Body of pancreas (tissue), 4 donors: ENCODE measurements around the gene FHL5. TPM values are rescaled to one million over a fixed set of nuclear protein-coding genes. Genes with fewer than 3 reads are reported as not detected.

Experiments used
- ATAC-seq: fragments of 150-250 bp; one replicate; pipeline ENCODE4 v1.9.1; 2016
- DNase-seq, 4 donors: peaks; one replicate each; pipeline ENCODE4 v3.0.0-alpha.2; 2019
- H3K27ac ChIP-seq, 4 donors: fragments of 200-600 bp; sonication (generic); 1 replicate in 3 of 4; 2 replicates in 1 of 4; pipeline versions ENCODE4 v1.5.1 to v1.6.1; 2016 to 2019; ENCODE audit warnings: mild to moderate bottlenecking in 1 of 4, mixed read lengths in 1 of 4, moderate library complexity in 1 of 4
- H3K27me3 ChIP-seq, 2 donors: fragments of 200-600 bp; sonication (generic); one replicate each; pipeline ENCODE4 v1.6.0; 2016; ENCODE audit warnings: mild to moderate bottlenecking in 1 of 2
- H3K36me3 ChIP-seq, 2 donors: fragments of 200-600 bp; sonication (generic); replicated peaks in 1 of 2; 2 replicates each; pipeline ENCODE4 v1.5.1; 2016; ENCODE audit warnings: low read depth in 2 of 2; ENCODE audit not compliant: insufficient read depth in 1 of 2
- H3K4me1 ChIP-seq: fragments of 200-600 bp; sonication (generic); one replicate; pipeline ENCODE4 v1.6.0; 2016
- H3K4me3 ChIP-seq, 2 donors: fragments of 200-600 bp; sonication (generic); 1 replicate in 1 of 2; 2 replicates in 1 of 2; pipeline ENCODE4 v1.5.1; 2016 to 2019
- H3K9me3 ChIP-seq, 3 donors: fragments of 200-600 bp; sonication (generic); 1 replicate in 2 of 3; 2 replicates in 1 of 3; pipeline ENCODE4 v1.5.1; 2016
- POLR2A ChIP-seq, 3 donors: fragments of 450-650 bp; IDR thresholded peaks; one replicate each; pipeline ENCODE4 v1.6.1; 2016; ENCODE audit warnings: antibody characterized with exemption in 3 of 3, mild to moderate bottlenecking in 2 of 3
- WGBS, 2 donors: methylation state at CpG; one replicate each; pipeline ENCODE4 v1.1.5; 2017; 5-methylcytosine and 5-hydroxymethylcytosine counted together
- intact Hi-C: fragments of 100-400 bp; cut with DNase I; formaldehyde crosslinking; loops from one replicate; pipeline ENCODE4 v1.15.1; 2023
- total RNA-seq, 2 donors: library from RNA; depleted of rRNA; stranded (reverse); fragments of >200 nt; gene quantifications; one replicate each; pipeline ENCODE4 v1.1.0, GENCODE V29; 2016
- TF ChIP-seq, protein P1 (sequence below), 7 experiments: fragments of 450-650 bp in 4 of 7; fragments of 200-600 bp in 3 of 7; sonication (generic) in 3 of 7; IDR thresholded peaks; one replicate each; pipeline ENCODE4 v1.5.1; 2016 to 2019; ENCODE audit warnings: antibody characterized with exemption in 7 of 7

The FHL5 gene
- total RNA-seq, 2 donors from 2014 or later, result 4.9 to 9.6 TPM

DNA sequence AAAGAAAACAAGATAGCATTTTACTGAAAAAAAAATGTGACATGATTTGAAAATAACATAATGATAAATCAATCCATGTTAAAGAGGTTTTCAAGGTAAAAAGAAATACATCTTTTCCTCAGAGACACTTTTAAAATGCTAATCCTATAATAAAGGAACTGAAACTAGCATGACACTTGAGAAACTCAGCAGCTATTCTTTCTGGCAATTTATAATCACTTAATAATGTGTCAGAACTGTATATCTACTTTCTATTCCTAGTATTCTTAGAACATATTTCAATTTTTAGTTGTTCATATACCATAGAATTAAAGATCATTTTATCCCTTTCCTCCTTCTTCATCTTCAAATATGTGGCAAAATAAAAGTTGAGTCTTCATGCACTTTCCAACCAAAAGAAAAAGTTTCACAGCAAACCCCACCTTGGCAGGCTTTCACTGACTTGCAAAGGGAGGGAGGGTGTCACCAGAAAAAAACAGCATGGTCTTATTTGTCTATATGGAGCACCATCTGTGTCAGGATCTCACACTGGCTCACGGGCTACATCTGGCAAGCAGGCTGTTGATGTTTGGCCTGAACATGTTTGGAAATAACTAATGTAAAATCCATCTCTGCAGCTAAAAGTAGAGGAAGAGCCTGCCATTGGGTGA lies 48.5 kb downstream of the FHL5 start:
- no peak for ATAC-seq
- TF ChIP-seq, protein P1, sequence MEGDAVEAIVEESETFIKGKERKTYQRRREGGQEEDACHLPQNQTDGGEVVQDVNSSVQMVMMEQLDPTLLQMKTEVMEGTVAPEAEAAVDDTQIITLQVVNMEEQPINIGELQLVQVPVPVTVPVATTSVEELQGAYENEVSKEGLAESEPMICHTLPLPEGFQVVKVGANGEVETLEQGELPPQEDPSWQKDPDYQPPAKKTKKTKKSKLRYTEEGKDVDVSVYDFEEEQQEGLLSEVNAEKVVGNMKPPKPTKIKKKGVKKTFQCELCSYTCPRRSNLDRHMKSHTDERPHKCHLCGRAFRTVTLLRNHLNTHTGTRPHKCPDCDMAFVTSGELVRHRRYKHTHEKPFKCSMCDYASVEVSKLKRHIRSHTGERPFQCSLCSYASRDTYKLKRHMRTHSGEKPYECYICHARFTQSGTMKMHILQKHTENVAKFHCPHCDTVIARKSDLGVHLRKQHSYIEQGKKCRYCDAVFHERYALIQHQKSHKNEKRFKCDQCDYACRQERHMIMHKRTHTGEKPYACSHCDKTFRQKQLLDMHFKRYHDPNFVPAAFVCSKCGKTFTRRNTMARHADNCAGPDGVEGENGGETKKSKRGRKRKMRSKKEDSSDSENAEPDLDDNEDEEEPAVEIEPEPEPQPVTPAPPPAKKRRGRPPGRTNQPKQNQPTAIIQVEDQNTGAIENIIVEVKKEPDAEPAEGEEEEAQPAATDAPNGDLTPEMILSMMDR (IDR thresholded peaks at IDR 0.05), result no peak
- TF ChIP-seq POLR2A (IDR thresholded peaks at IDR 0.05), result no peak

DNA sequence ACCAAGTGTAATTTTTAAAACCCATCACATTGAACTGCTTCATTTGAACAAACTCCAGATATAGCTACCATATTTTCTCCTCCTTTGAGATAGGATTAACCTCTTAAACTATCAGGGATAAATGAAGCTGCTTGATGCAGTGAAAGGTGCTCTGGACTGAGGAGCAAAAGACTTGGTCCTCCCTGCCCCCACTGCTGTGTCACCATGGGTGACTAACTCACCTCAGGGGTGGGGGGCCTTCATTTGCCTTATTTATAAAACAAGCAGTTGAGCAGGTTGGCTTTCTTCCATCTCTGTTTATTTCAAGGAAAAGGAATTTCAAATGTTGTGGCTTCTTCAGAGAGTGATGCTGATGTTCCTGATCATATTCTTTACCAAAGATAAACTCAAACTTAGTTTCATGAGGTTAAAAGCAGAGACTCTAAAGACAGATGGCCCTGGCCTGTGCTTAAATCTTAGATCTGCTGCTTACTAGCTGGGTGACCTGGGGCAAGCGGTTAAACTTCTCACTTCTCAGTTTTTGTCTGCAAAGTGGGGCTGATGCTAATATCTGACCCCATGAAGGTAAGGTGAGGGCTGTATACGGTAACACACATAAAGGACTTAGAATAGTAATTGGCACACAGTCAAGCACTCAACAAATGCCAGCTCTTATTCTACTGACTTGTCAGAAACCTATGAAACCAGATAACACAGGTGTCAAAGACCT lies 50.5 kb downstream of the FHL5 start:
- no peak for TF ChIP-seq POLR2A (IDR thresholded peaks at IDR 0.05)
- TF ChIP-seq, protein P1 (IDR thresholded peaks at IDR 0.05), result no peak
- DNase-seq, result no peak
- ATAC-seq, result no peak

More for the DNA sequence above, 48.5 kb downstream of the FHL5 start:
- Histone ChIP-seq H3K27ac (no peak overlapping the region), H3K27me3 (no peaks in the 10 kb centered on the region), H3K36me3 (no peaks in the 10 kb centered on the region), H3K4me1 (no peaks in the 10 kb centered on the region), H3K9me3 (no peaks in the 10 kb centered on the region), H3K4me3 (no peak overlapping the region)
- intact Hi-C loops, result no loop called here
- no peak for DNase-seq
- WGBS, 2 donors, result 38 to 61% methylated on average over 1 of the region's 1 CpG

DNA sequence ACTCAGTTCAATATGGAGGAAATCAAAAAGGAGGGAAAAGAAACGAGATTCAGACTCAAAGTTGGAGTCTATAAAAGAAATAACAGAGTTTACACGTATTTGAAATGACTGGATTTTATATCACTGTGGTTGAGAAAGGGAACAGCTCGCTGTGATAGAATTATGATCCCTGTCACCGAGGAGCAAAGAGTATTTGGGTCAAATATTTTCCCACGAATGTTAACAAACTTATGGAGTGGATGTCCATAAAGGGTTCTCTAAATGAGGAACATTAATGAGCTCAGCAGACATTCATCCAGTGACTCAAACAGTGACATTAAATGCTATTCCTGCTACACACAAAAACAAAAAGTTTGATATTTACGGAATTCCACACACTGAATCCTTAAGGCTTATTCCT lies 57.9 kb downstream of the FHL5 start:
- TF ChIP-seq POLR2A (IDR thresholded peaks at IDR 0.05), result no peak
- TF ChIP-seq, protein P1 (IDR thresholded peaks at IDR 0.05), result no peak
- Histone ChIP-seq H3K36me3 (no peaks in the 10 kb centered on the region), H3K27me3 (no peaks in the 10 kb centered on the region), H3K27ac (no peak overlapping the region), H3K4me3 (no peak overlapping the region), H3K4me1 (no peaks in the 10 kb centered on the region), H3K9me3 (no peaks in the 10 kb centered on the region)
- WGBS, 2 donors, result 42 to 54% methylated on average over 6 of the region's 6 CpGs
- DNase-seq, result no peak
- no peak for ATAC-seq
- intact Hi-C loops, result no loop called here

More for the DNA sequence above, 50.5 kb downstream of the FHL5 start:
- H3K27me3 ChIP-seq, result no peaks in the 10 kb centered on the region
- 58 to 62% methylated on average over 2 of the region's 2 CpGs for WGBS, 2 donors
- no peak overlapping the region for H3K27ac ChIP-seq
- H3K9me3 ChIP-seq, result no peaks in the 10 kb centered on the region
- no peaks in the 10 kb centered on the region for H3K4me1 ChIP-seq
- intact Hi-C loops, result no loop called here
- no peak overlapping the region for H3K4me3 ChIP-seq
- no peaks in the 10 kb centered on the region for H3K36me3 ChIP-seq

DNA sequence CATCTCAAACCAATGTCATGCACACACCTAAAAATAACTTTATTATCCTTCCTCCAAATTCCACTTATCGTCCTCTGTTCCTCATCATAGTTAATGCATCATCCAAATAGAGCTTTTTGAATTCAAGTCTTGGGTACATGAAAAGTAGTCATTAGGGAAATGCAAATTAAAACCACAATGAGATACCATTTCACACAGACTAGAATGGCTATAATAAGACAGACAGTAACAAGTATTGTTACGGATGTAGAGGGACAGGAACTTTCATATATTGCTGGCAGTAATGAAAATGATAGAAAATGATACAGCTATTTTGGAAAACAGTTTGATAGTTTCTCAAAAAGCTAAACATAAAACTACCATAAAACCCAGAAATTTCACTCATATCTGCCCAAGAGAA lies 59.1 kb downstream of the FHL5 start:
- H3K27ac ChIP-seq, result no peak overlapping the region
- WGBS, 2 donors, result 24 to 37% methylated on average over 2 of the region's 2 CpGs
- TF ChIP-seq POLR2A (IDR thresholded peaks at IDR 0.05), result no peak
- TF ChIP-seq, protein P1 (IDR thresholded peaks at IDR 0.05), result no peak

More for the DNA sequence above, 59.1 kb downstream of the FHL5 start:
- no peak for DNase-seq
- intact Hi-C loops, result no loop called here
- no peaks in the 10 kb centered on the region for H3K27me3 ChIP-seq
- H3K4me3 ChIP-seq, result no peak overlapping the region
- no peaks in the 10 kb centered on the region for H3K4me1 ChIP-seq
- no peaks in the 10 kb centered on the region for H3K9me3 ChIP-seq
- ATAC-seq, result no peak
- no peaks in the 10 kb centered on the region for H3K36me3 ChIP-seq
